Caco-2 (cell line): Measurements from ENCODE around the gene ADPRS. TPM values are rescaled to one million over a fixed set of nuclear protein-coding genes. Genes with fewer than 3 reads are reported as not detected.

ENCODE experiments used
- BruUV-seq: library from RNA; stranded (reverse); fragments of 400-500 nt; replicated peaks from 2 replicates; lab custom pipeline; 2021; lab: Mats Ljungman, UMichigan
- CTCF ChIA-PET: fragments of 300-600 bp; sonication (Branson Sonifier 250); formaldehyde crosslinking; loops from one replicate; lab custom pipeline; 2022; ENCODE audit warnings: antibody characterized with exemption; lab: Charles Lee
- POLR2A ChIA-PET: fragments of 300-600 bp; sonication (Branson Sonifier 250); formaldehyde crosslinking; loops from one replicate; lab custom pipeline; 2022; ENCODE audit warnings: antibody characterized with exemption; lab: Charles Lee
- DNase-seq, 2 experiments: peaks; one replicate each; pipeline versions ENCODE4 v3.0.0 to v3.0.0-alpha.2; 2020 to 2022
- H3K27me3 ChIP-seq: replicated peaks from 2 replicates; pipeline ENCODE4 v1.6.0; 2011; ENCODE audit warnings: low read length; ENCODE audit not compliant: control insufficient read depth, insufficient read depth
- H3K36me3 ChIP-seq: 2 replicates; pipeline ENCODE4 v1.5.1; 2011; ENCODE audit warnings: low read length; ENCODE audit not compliant: control insufficient read depth, insufficient read depth
- H3K4me1 ChIP-seq: fragments of 250-450 bp; sonication (Bioruptor Pico); 2 replicates; pipeline ENCODE4 v1.5.1; 2020; ENCODE audit warnings: mild to moderate bottlenecking
- H3K4me3 ChIP-seq: 2 replicates; pipeline ENCODE4 v1.5.1; 2011; ENCODE audit warnings: low read depth, mild to moderate bottlenecking, control low read depth, low read length
- H3K9me3 ChIP-seq: fragments of 250-450 bp; sonication (Bioruptor Pico); 2 replicates; pipeline ENCODE4 v1.5.1; 2020; ENCODE audit warnings: mild to moderate bottlenecking, moderate library complexity
- H3K27ac Mint-ChIP-seq: one replicate; pipeline ENCODE4 v1.8.0; 2022; ENCODE audit warnings: mixed read lengths; ENCODE audit not compliant: unreplicated experiment
- H3K27me3 Mint-ChIP-seq: one replicate; pipeline ENCODE4 v1.8.0; 2022; ENCODE audit warnings: mixed read lengths; ENCODE audit not compliant: insufficient read depth, unreplicated experiment
- H3K36me3 Mint-ChIP-seq: one replicate; pipeline ENCODE4 v1.8.0; 2022; ENCODE audit warnings: mild to moderate bottlenecking, mixed read lengths; ENCODE audit not compliant: insufficient read depth, unreplicated experiment
- H3K4me1 Mint-ChIP-seq: one replicate; pipeline ENCODE4 v1.8.0; 2022; ENCODE audit warnings: low read depth, mixed read lengths; ENCODE audit not compliant: unreplicated experiment
- H3K4me3 Mint-ChIP-seq: one replicate; pipeline ENCODE4 v1.8.0; 2022; ENCODE audit warnings: mild to moderate bottlenecking, moderate library complexity, mixed read lengths; ENCODE audit not compliant: unreplicated experiment
- H3K9me3 Mint-ChIP-seq: one replicate; pipeline ENCODE4 v1.8.0; 2022; ENCODE audit warnings: mixed read lengths; ENCODE audit not compliant: unreplicated experiment
- intact Hi-C: fragments of 100-400 bp; cut with micrococcal nuclease; formaldehyde crosslinking; loops from one replicate; pipeline ENCODE4 v1.10.0; 2022; ENCODE audit not compliant: unreplicated experiment
- total RNA-seq: library from RNA; stranded (reverse); gene quantifications from 2 replicates; pipeline ENCODE4 v1.2.3, GENCODE V29; 2022
- TF ChIP-seq, protein P1 (sequence below), 2 experiments: fragments of 200-600 bp in 1 of 2; IDR thresholded peaks; 1 replicate in 1 of 2; 2 replicates in 1 of 2; pipeline versions ENCODE4 v1.5.1 to v1.8.0; 2011 to 2022; ENCODE audit warnings: antibody characterized with exemption in 1 of 2, control low read depth in 1 of 2, inconsistent platforms in 1 of 2, low read depth in 1 of 2, low read length in 1 of 2, mild to moderate bottlenecking in 1 of 2, moderate library complexity in 1 of 2; ENCODE audit not compliant: insufficient read depth in 1 of 2, severe bottlenecking in 1 of 2, unreplicated experiment in 1 of 2

Gene ADPRS
- total RNA-seq, 1 experiment from 2014 or later, result 19.3 TPM

- H3K9me3 ChIP-seq, result no peaks in the 10 kb centered on the region
- Mint-ChIP-seq H3K27me3 (no peaks in the 10 kb centered on the region), H3K4me3 (no peak overlapping the region), H3K9me3 (no peaks in the 10 kb centered on the region), H3K4me1 (no peaks in the 10 kb centered on the region), H3K36me3 (peaks cover 18% of the 10 kb centered on the region), H3K27ac (no peak overlapping the region)
- CTCF ChIA-PET, result no interaction called here
- no peaks in the 10 kb centered on the region for H3K4me1 ChIP-seq
- no peak overlapping the region for H3K4me3 ChIP-seq
- no peaks in the 10 kb centered on the region for H3K27me3 ChIP-seq
- intact Hi-C loops, result no loop called here
- TF ChIP-seq, protein P1, sequence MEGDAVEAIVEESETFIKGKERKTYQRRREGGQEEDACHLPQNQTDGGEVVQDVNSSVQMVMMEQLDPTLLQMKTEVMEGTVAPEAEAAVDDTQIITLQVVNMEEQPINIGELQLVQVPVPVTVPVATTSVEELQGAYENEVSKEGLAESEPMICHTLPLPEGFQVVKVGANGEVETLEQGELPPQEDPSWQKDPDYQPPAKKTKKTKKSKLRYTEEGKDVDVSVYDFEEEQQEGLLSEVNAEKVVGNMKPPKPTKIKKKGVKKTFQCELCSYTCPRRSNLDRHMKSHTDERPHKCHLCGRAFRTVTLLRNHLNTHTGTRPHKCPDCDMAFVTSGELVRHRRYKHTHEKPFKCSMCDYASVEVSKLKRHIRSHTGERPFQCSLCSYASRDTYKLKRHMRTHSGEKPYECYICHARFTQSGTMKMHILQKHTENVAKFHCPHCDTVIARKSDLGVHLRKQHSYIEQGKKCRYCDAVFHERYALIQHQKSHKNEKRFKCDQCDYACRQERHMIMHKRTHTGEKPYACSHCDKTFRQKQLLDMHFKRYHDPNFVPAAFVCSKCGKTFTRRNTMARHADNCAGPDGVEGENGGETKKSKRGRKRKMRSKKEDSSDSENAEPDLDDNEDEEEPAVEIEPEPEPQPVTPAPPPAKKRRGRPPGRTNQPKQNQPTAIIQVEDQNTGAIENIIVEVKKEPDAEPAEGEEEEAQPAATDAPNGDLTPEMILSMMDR (IDR thresholded peaks at IDR 0.05; ENCODE audit: insufficient read depth in 1 of 2, low read depth in 1 of 2, low read length in 1 of 2, severe bottlenecking in 1 of 2, unreplicated experiment in 1 of 2), result no peak
- no peaks in the 10 kb centered on the region; the same call in 1 of the 2 replicates for H3K36me3 ChIP-seq
- BruUV-seq, result no TSS peak
- POLR2A ChIA-PET, result no interaction called here
- no peak for DNase-seq
These were observed 3.6 kb downstream of the ADPRS start for GRCh38 chr1:36092166-36092797.

GRCh38 chr1:36092798-36093185, 4.1 kb downstream of the ADPRS start:
- no peaks in the 10 kb centered on the region for H3K9me3 ChIP-seq
- Mint-ChIP-seq H3K27me3 (no peaks in the 10 kb centered on the region), H3K4me3 (no peak overlapping the region), H3K4me1 (no peaks in the 10 kb centered on the region), H3K36me3 (peaks cover 18% of the 10 kb centered on the region), H3K27ac (no peak overlapping the region), H3K9me3 (no peaks in the 10 kb centered on the region)
- no TSS peak for BruUV-seq
- no peaks in the 10 kb centered on the region for H3K4me1 ChIP-seq
- no peak for DNase-seq
- no peaks in the 10 kb centered on the region for H3K27me3 ChIP-seq
- H3K4me3 ChIP-seq, result no peak overlapping the region
- intact Hi-C loops, result no loop called here
- ChIA-PET POLR2A (no interaction called here), CTCF (no interaction called here)
- TF ChIP-seq, protein P1 (IDR thresholded peaks at IDR 0.05; ENCODE audit: insufficient read depth in 1 of 2, low read depth in 1 of 2, low read length in 1 of 2, severe bottlenecking in 1 of 2, unreplicated experiment in 1 of 2), result no peak
- no peaks in the 10 kb centered on the region; the same call in 1 of the 2 replicates for H3K36me3 ChIP-seq

DNA sequence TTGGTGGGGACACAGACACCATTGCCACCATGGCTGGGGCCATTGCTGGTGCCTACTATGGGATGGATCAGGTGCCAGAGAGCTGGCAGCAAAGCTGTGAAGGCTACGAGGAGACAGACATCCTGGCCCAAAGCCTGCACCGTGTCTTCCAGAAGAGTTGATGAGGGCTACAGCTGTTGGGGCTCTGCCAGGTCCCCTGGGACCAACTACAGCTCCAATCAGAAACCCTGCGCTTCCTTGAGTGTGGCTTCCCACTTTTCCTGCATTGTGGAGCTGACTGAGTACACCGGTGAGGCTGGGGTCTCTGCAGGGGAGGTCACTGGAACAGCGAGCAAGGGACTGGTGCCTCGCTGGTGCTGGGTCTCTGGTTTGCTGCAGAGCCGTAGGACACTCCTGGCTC, 4.5 kb downstream of the ADPRS start:
- H3K4me3 Mint-ChIP-seq, result no peak overlapping the region
- no peak overlapping the region for H3K27ac Mint-ChIP-seq
- Histone ChIP-seq H3K36me3 (no peaks in the 10 kb centered on the region; the same call in 1 of the 2 replicates), H3K4me3 (no peak overlapping the region), H3K27me3 (no peaks in the 10 kb centered on the region), H3K4me1 (no peaks in the 10 kb centered on the region), H3K9me3 (no peaks in the 10 kb centered on the region)
- no peak for DNase-seq
- ChIA-PET CTCF (no interaction called here), POLR2A (no interaction called here)
- H3K9me3 Mint-ChIP-seq, result no peaks in the 10 kb centered on the region
- H3K27me3 Mint-ChIP-seq, result no peaks in the 10 kb centered on the region
- intact Hi-C loops, result no loop called here
- no peaks in the 10 kb centered on the region for H3K4me1 Mint-ChIP-seq
- no TSS peak for BruUV-seq
- TF ChIP-seq, protein P1 (IDR thresholded peaks at IDR 0.05; ENCODE audit: insufficient read depth in 1 of 2, low read depth in 1 of 2, low read length in 1 of 2, severe bottlenecking in 1 of 2, unreplicated experiment in 1 of 2), result no peak
- H3K36me3 Mint-ChIP-seq, result peaks cover 18% of the 10 kb centered on the region
